AG10803 (cell line): ENCODE data around the gene RSPH1.

ENCODE experiments used
- DNase-seq: peaks from one replicate; pipeline ENCODE4 v3.0.0; 2010; ENCODE audit warnings: low read depth
- H3K4me3 ChIP-seq: 2 replicates; pipeline ENCODE4 v1.5.1; 2011; ENCODE audit warnings: mild to moderate bottlenecking, low read length, control low read depth
- CTCF ChIP-seq: conservative IDR thresholded peaks from 2 replicates; pipeline ENCODE4 v1.5.1; 2011; ENCODE audit warnings: mild to moderate bottlenecking, low read length, control low read depth, inconsistent platforms

The RSPH1 gene

GRCh38 chr21:42503711-42504110 is 7.7 kb upstream of the RSPH1 start:
- no peak overlapping the region for H3K4me3 ChIP-seq
- no peak for DNase-seq
- TF ChIP-seq CTCF = no peak

- TF ChIP-seq CTCF = no peak
- H3K4me3 ChIP-seq = no peak overlapping the region
- no peak for DNase-seq
Observed at GRCh38 chr21:42500736-42501135, 4.7 kb upstream of the RSPH1 start.

GRCh38 chr21:42500225-42500624 is 4.2 kb upstream of the RSPH1 start:
- no peak overlapping the region for H3K4me3 ChIP-seq
- TF ChIP-seq CTCF = no peak
- no peak for DNase-seq

GRCh38 chr21:42499444-42500112 is 3.6 kb upstream of the RSPH1 start:
- no peak for TF ChIP-seq CTCF
- no peak overlapping the region for H3K4me3 ChIP-seq
- DNase-seq = no peak

GRCh38 chr21:42498012-42498411 is 2.0 kb upstream of the RSPH1 start:
- H3K4me3 ChIP-seq = no peak overlapping the region
- TF ChIP-seq CTCF = no peak
- DNase-seq = no peak

- no peak for TF ChIP-seq CTCF
- DNase-seq = no peak
- peak overlapping the region; percentile 72 for H3K4me3 ChIP-seq
Observed at GRCh38 chr21:42496839-42497202, 797 bp upstream of the RSPH1 start.

GRCh38 chr21:42495765-42496119 is 282 bp downstream of the RSPH1 start:
- DNase-seq = no peak
- no peak; the same call in 1 of the 2 replicates for TF ChIP-seq CTCF
- H3K4me3 ChIP-seq = peak overlapping the region; percentile 75
